GM19324 (cell line): ENCODE measurements around the gene APOBEC3F.

Source experiments
- ATAC-seq: cut with Tn5 transposase; IDR thresholded peaks from one replicate; pipeline ENCODE4 v1.9.1; 2021; ENCODE audit warnings: mild to moderate bottlenecking, moderate library complexity; ENCODE audit not compliant: unreplicated experiment, low FRiP score

The APOBEC3F gene

DNA sequence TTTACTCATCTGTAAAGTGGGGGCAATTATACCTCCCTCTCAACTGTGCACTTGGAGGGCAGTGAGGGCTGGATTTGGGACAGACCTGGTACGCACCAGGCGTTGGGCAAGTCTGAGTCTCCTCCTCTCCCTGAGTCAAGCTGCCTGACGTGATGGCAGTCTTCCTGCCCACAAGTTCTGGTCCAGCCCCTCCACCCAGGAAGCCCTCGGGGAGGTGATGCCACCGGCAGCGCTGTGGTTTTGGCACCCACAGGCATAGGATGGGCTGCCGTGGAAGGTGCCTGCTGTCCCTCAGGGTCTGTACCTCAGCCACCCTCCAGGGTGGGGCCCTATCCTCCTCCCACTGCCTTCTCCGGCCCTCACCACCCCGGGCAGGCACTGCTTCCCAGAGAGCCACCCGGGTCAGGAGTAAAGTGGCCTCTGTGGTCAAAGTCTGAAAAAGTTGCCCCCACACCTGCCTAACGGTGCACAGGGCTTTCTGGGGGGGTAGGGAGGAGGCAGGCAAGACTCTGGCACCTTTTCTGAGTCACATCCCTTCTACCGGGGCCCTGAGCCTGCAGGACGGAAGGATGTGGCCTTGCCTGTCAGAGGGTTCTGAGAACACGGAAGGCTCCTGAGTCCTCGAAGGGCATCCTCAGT, 49.9 kb downstream of the APOBEC3F start:
- no peak for ATAC-seq

- no peak for ATAC-seq
Observed at GRCh38 chr22:39091126-39092081, 50.7 kb downstream of the APOBEC3F start.

- ATAC-seq, result no peak
Observed at GRCh38 chr22:39092111-39092862, 51.6 kb downstream of the APOBEC3F start.

DNA sequence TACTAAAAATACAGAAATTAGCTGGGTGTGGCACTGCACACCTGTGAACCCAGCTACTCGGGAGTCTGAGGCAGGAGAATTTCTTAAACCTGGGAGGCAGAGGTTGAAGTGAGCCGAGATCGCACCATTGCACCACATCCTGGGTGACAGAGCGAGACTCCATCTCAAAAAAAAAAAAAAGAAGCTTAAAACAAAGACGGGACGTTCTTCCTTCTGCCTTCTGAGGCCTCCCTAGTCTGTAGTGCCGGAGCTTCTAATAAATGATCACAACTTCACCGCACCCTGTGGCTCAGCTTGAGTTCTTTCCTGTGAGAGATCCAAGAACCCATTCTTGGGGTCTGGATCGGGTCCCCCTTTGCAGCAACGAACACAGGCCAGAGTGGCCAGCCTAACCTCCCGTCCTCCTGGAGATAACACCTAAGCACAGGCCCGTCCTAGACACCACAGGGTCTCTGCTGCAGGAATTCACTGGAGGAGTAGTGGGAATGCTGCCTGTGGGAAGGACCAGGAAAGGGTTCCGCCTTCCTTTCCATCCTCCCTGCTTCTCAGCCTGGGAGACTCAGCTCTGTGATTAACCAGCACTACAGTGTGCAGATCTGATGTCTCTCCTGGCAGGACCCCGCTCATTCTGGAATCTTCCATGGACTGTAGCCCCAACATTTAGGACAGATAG, 54.2 kb downstream of the APOBEC3F start:
- ATAC-seq, result no peak

DNA sequence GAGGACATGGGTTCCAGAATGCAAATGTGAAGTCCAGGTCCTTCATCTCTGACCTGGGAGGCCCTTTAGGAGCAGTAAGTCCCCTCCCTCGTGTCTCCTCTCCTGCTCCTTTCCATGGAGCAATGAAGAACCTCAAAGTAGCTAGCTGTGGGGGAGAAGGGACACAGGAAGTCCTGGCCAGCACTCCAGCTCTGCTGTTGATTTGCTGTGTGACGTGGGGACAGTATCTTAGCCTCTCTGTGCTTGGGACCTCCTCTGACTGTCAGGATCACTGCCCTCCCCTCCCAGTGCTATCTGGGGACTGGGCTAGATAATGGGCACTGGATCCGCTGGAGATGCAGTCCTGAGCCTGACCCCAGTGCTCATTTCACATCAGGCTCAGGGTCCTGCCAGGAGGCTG, 55.3 kb downstream of the APOBEC3F start:
- no peak for ATAC-seq

DNA sequence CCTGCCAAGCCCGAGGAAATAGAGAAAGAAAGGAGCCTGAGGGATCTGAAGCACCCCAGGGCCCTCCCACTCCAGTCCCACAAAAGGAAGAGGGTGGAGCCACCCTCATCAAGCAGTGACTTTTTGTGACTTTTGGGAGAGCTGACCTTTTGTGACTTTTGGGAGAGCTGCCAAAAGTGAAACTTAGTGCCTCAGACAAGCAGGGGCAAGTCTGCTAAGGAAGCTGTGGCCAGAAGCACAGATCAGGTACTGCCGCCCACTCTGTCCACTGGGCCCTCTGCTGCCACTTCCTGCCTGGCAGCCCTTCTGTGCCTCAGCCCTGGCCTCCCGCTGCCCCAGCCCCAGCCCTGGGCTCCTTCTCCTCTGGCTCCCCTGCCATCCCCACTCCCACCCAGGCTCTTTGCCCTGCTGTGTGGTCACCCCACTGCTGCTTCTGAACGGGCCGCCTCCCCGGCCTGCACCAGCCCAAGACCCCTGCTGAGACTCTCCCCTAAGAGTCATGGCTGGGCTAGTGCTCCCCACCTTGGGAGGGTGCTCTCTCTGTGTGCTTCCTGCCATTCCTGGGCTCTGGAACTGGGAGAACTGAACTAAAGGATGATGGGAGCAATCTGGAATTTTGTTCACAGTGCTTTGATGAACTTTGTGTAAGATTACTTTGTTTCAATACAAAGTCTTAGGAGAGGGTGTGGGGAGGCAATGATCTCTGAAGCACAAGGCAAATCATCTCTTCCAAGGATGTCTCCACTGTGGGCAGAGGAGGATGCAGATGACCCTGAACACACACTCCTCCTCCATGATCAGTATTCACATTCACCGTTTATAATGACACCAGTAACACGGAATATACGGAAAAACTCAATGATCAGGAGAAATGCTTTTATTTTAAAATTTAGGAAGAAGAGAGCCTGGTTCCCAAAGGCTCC, 56.7 kb downstream of the APOBEC3F start, which contains the start of gene APOBEC3H:
Gene APOBEC3H, plus strand, starts transcription at position 147 of the 923 bp plus-strand sequence. CDS start 3,035 bp downstream, outside the sequence.
- ATAC-seq, result no peak

DNA sequence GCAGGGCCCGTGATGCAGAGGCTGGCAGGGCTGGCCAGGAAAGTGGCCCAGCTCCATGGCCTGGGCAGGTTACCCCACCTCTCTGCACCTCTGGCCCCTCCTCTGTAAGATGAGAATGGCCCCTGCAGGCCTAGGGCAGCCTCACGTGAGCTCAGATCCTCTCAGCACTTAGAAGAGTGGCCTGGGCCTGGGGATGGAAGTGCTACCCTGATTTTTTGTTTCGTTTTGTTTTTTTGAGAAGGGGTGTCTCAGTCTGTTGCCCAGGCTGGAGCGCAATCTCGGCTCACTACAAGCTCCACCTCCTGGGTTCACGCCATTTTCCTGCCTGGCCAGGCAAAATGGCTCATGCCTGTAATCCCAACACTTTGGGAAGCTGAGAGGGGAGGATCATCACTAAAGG, 57.4 kb downstream of the APOBEC3F start:
- ATAC-seq, result no peak

DNA sequence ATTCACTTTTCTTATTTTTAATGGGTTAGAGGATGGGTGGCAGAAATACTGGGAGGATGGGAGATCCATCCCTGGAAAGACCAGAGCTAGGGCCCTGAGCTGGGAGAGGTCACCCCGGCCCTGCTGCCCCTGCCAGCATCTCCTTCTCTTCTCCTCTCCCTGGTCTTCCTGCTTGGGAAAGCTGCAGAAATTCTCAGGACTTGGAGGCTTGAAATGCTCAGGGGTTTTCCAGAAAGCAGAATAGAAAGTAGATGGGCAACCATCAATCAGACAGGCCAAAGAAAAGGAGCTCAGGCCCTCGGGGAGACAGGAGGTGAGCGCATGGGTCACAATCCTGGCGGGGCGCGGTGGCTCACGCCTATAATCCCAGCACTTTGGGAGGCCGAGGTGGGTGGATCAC, 57.9 kb downstream of the APOBEC3F start:
- ATAC-seq, result no peak

DNA sequence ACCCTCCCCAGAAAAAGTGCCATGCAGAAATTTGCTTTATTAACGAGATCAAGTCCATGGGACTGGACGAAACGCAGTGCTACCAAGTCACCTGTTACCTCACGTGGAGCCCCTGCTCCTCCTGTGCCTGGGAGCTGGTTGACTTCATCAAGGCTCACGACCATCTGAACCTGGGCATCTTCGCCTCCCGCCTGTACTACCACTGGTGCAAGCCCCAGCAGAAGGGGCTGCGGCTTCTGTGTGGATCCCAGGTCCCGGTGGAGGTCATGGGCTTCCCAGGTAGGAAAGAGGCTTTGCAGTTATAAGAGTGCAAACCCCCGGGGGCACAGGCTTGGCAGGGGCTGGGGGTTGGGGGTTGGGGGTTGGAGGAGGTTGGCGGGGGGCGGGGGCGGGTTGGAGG, 60.6 kb downstream of the APOBEC3F start:
- ATAC-seq, result no peak

- ATAC-seq, result no peak
Observed at GRCh38 chr22:39103431-39103830, 62.8 kb downstream of the APOBEC3F start.
